HUDEP-2 (cell line): Measurements from ENCODE around the gene ACE.
"Not testable (repeated sequence)": the region's sequence is repeated elsewhere in the genome, so short reads cannot be mapped to it uniquely, and the experiment has no call there.

Experiments used
- DNase-seq, 76 experiments: peaks; one replicate each; lab custom pipeline; 2025; ENCODE audit not compliant: unreplicated experiment in 76 of 76; lab: John Stamatoyannopoulos, UW

Gene ACE

DNA sequence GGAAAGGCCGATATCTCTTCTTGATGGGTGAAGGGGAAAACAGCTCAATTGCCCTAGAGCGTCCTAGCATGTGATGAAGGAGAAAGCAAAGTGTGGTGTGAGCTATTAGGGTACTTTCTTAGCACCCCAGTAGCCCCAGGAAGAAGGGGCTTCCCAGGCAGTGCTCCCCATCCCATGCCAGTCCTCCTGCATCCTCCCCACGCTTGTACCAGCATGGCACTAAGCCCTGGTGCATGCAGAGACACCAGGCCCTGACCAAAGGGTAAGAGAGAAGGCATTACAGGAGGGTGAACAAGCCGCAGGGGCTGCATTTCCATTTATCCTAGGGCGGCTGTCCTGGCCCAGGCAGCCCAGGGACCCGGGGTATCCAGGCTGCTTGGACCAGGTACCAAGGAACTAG is 33.8 kb upstream of the ACE start:
- DNase-seq = no peak

DNA sequence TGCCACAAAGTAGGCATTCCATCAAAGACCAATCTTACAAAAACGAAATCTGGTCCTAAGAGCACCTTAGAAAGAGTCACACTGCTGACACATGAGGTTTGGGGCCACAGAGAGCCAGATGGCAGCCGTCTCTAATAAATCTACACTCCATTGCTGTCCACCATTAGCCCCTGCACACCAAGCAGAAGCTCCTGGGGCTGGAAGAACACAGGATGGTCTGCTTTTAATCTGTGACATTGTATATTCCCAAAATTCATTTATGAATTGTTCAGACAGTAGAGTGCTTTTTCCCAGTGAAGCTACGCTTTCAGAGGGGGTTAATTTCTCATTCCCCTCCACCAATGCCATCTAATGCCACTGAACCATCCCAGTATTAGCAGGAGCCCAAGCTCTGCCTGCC is 32.4 kb upstream of the ACE start:
- DNase-seq = no peak

DNA sequence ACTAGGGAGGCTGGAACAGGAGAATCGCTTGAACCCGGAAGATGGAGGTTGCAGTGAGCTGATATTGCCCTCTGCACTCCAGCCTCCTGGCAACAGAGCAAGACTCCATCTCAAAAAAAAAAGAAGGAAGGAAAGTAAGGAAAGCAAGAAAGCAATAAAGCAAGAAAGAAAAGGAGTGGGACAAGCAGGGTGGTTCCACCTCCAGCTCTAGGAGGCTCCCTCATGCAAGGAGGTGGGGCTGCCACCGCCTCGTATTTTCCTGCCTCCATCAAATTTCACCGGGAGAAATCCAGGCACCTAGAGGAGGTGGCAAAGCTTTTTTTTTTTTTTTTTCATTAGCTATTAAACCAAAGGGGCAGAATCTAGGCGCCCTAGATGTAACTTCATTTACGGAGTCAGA is 31.8 kb upstream of the ACE start:
- no peak for DNase-seq

DNA sequence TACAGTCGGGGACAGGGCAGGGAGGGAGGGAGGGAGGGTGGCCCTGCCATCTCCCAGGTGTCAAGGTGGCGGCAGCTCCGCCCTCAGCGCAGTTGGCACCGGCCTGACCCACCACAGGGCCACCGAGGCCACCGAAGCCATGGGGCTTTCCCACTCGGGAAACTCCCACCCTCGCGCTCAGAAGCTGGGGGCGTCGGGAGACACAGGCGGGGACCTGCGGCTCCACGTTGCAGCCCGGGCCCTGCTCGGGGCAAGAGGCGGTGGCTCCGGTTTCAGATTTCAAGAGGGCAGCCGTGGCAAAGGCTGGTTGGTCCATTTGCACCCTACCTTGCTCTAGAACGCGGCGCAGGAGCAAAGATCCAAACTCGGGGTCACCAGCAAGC is 31.3 kb upstream of the ACE start:
- peak in 5 of 76 experiments; percentile 33 to 56 (median 45) for DNase-seq

DNA sequence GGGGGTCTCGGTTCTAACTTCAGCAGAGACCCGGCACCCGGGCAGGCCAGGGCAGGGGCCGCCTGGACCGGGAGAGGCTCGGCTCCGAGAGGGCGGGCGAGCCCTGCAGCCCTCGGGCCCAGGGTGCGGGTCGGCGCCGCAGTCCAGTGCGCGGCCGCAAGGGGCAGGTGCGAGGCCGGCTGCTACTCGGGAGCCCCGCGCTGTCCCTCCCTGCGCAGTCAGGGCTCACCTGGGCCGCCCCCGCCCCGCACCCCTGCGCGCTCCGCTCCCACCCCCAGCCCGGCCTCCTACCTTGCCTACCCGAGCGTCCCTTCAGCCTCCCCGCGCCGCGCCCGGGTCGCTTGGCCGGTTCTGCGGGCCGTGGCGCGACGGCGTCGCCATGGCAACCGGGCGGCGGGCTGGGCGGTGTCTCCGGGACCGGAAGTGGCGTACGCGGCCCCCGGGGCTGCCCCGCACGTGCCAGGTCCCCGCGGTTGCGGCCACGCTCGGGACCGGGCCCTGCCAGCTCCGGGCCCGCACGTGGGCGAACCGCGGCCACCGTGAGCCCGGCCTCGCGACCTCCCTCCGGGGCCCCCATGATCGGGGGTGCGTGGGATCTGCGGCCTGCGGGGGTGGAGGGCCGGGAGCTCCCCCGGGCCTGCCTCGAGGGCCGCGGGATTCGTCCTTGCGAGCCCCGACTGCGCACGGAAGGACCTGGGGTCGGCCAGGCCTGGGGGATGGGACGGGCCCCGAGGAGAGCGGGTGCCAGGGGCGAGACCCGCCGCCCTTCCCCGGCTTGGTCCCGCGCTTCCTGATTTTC is 30.7 kb upstream of the ACE start, which contains the start of gene CYB561:
Gene CYB561 (minus strand): TSS at position 353 of the 799 bp plus-strand sequence. CDS start 8,759 bp downstream, outside the sequence.
- peak in 70 of 76 experiments; percentile 13 to 86 (median 70) for DNase-seq

DNA sequence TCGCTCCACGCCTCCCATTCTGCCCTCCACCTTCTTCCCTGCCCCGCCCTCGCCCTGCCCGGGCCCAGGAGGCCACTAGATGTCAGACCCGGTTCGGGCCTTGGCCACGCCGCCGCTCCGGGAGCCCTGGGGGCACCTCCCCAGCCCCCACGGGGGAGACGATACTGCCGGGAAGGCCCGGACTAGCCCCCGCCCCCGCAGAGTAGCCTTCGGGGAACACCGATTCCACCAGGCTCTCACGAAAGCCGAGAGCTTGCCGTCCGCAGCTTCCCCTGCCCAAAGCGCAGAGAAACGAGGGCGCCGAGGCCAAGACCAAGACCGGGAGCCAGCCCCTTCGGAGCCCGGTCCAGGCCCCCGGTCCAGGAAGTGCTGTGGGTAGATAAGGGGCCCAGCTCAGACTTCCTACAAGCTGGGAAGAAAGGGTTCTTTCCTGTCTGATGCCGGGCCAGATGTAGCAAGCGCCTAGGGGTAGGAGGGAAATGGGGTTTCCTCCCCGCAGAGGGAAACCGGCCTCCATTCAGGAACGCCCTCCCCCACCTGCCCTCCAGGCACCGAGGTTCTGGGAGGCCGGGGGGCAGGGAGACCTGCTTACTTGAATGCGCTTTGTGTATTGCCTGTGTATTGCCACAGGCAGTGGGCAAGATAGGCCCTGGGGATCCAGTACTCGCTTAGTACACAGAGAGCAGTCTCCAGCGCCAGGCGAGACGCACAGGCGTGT is 29.9 kb upstream of the ACE start:
- peak in 65 of 76 experiments; percentile 14 to 89 (median 59) for DNase-seq

DNA sequence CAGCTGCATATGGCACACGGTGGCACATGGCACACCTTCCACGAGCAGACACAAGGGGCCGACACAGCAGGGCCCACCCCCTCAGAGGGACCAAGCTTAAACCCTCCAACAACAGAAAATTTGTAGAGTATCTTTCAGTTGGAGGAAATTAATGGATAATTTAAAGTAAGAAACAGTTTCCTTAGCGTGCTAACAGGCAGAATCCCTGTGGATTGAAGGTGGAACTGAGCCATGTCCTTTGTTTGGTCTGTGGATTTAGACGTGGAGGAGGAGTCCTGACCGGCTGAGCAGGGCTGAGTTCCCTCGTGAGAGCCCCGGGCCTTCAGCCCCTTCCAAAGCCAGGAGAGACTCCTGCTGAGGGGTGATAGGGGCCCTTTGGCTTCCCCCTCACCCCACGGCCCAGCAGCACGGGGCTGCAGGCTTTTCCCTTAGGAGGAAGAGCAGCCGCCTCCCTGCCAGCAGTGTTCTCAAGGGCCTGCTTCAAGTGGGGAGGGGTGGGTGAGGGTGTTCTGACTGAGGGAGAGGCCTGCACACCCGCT is 29.3 kb upstream of the ACE start:
- DNase-seq = peak in 5 of 76 experiments; percentile 33 to 54 (median 38)

DNA sequence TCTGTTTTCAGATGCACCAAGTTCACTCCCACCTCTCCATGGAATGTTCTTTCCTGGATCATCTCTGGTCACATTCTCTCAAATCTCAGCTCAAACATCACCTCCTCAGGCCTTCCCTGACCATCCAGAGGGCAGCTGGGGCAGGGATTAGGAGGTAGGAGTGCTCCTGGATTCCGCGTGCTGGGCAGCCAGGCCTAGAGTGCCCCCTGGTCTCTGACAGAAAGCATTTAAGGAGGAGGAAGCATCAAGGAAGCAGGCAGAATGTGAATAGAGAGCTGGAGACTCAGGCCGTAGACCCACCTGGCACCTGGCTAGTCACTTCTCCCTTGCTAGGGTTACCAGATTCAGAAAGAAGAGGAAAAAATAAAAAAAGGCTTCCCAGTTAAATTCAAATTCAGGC is 28.2 kb upstream of the ACE start:
- DNase-seq = no peak

DNA sequence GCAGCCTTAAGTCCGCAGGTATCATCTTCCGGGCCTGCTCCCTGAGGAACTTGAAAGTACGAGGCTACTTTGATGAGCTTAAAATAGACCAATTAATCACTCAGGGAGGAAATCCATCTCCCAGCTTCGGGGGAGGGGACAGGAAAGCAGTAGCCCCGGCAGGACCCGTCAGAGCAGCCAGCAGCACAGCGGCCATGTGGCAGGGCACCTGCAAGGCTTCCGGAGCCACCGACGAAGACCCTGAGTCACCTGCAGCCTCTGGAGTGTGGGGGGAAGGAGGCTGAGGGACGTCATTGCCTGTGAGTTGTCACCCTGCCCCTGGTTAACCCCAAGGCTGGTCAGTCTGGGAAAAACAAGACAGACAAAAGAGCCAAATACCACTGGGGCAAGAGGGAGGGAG is 26.3 kb upstream of the ACE start:
- DNase-seq = no peak

DNA sequence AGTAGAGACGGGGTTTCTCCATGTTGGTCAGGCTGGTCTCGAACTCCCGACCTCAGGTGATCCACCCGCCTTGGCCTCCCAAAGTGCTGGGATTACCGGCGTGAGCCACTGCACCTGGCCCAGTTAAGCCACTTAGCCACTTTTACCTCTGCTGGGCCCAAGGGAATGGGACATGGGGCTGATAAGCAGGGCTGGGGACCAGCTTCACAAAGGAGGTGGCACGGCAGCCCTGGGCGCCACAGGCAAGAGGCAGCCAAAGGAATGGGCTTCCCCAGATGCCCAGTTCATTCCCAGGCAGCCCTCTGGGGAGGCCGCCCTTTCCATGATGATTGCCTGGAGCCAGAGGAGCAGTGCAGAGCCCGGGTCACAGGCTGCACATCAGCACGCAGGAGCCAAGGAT is 25.7 kb upstream of the ACE start:
- DNase-seq = no peak

DNA sequence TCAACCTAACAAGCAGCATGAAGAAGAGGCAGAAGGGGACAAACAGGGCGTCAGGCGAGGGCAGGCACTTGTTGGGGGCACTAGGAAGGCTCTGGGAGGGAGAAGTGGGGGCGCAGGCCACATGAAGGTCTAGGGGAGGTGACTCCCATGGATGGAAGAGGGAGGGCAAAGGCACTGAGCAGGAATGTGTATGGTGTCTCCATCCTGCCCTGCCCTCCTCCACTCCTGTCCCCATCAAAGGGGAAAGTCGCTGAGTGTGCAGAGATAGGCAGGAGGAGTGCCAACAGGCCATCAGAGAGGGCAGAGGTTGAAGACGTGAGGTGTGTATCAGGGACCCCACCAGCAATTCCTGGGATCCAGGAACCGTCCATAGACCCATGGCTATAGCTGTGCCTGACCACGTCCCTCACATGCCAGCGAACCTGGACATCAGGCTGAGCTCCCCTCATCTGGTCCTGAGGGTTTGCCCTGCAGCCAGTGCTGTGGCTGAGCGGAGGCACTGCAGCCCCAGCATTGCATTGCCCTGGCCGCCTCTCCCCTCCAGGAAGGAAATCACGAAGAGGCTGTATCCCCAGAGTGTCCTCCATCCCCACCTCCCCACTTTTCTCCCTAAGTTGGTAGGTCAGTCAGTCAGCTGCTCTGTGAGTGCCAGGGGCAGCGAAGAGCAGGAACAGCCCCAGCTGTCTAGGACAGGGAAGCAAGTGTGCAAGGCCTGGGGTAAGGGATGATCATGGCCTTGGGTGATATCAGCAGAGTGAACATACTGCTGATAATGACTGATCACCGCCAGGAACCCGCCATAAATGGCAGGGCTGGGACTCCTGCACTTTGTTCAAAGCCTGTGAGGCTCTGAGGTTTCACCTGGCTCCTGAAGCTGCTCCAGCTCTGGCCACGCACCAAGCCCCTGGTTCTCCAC is 24.6 kb upstream of the ACE start:
- peak in 1 of 76 experiments; percentile 2 for DNase-seq

DNA sequence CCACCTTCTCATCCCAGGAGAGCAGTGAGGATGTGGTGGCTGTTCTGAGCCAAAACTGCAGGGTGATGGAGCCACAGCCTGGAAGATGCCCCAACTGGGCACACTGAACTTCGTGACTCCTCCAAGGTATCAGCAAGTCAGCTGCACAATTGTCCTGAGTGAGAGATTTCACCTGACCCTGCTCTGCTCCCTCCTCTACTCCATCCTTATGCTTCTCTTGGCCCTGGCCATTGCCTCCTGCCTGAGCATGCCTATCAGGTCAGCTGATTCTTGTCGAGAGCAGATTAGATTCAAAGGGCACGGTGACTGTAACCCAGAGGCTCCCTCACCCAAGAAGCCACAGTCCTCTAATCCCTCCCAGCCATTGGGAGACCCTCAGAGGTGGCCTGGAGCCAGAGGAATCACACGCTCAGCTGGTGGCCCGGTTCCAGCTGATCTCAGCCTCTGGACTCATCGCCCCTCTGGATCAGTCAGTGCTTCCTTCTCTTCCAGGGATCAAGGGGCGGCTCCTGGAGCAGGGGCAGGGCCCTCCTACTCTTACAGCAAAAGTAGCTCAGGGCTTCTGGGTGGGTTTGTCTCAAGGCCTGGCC is 23.8 kb upstream of the ACE start:
- DNase-seq = no peak

DNA sequence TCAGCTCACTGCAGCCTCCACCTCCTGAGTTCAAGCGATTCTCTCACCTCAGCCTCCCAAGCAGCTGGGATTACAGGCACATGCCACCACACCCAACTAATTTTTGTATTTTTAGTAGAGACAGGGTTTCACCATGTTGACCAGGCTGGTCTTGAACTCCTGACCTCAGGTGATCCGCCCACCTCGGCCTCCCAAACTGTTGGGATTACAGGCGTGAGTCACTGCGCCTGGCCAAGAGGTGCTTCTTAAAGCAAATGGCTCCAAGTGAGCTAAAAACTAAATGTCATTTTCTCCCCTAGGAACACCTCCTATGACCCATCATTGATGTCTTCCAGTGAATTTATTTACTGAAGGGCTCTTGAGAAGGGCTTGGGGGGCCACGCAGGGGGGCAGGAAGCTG is 22.5 kb upstream of the ACE start:
- not testable (repeated sequence) for DNase-seq

DNA sequence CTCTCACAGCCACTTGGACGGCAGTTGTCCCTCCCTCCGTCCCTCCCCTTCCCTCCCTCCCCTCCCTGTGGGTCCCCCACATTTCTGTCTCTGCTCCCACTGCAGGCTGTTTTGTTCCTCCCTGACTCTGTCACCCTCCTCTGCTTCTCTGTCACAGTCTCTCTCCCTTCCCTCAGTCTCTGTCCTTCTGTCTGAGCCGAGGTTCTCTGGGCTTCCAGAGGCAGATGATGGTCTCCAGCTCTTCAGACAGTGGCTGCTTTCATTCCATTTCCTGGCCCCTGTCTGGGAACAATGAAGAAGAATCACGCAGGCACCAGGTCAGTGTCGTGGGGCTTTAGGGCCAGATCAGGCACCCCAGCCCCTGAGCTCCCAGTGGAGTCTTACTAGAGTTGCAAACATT is 21.9 kb upstream of the ACE start:
- no peak for DNase-seq

DNA sequence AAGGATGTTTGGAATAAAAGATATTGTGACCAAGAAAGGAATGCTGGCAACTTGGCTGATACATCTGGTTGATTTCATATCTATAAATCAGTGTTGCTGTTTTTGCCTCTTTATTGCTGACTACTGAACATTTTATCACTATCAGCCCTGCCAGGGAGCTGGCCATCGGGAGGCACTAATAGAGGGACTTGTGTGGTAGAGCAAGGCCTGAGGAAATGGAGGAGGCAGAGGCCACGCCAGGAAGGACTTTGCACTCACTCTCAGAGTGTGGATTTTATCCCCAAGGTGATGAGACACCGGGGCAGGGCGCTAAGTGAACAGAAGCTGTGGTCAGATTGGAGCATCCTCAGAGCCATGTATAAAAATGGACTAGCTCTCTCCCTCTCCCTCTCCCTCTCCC is 21.4 kb upstream of the ACE start:
- DNase-seq = no peak

DNA sequence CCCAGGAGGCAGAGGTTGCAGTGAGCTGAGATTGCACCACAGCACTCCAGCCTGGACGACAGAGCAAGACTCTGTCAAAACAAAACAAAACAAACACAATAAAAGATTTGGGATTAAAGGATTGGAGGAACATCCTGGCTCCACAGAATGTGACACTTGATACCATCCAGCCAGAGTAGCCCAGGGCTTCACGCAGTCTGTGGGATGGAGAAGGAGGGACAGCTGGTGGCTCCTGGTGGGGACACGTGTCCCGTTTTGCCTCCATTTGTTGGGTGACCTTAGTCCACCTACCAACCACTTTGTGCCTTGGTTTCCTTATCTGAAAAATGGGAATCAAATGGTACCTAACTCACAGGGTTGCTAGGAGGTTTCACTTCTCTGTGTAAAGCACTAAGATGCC is 18.4 kb upstream of the ACE start:
- no peak for DNase-seq

DNA sequence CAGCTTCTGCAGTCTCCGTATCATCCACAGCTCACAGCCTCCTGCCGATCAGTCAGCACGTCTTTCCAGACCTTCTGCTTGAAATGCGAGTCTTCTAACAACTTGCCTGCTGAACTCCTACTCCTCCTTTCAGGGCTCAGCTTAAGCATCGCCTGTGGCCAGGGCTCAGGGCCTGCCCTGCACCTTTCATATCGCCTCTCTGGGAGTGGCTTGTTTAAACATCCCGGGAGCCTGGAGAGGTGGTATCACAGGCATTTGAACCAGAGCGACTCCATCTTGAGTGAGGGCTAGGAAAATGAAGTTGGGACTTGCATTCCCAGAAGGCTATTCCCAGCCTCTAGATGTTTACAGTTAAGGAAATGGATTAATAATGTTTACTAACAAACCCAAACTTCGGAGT is 16.8 kb upstream of the ACE start:
- no peak for DNase-seq

DNA sequence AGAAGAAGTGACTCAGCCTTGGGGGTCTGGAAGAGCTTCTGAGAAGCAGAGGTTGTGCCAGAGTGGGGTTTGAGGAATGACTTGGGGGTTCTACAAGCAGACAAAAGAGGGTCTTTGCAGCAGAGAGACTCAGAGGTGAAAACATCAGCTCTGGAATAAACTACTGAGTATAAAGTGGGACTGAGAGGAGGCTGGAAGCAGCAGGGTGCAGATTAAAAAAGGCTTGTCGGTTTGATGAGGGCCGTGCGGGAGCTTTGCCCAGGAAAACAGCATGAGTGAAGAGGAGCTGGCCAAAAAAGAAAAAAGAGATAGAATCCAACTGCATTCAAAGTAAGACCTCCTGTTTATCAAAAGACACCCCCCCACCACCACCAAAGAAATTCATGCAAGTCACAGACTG is 13.1 kb upstream of the ACE start:
- DNase-seq = no peak

DNA sequence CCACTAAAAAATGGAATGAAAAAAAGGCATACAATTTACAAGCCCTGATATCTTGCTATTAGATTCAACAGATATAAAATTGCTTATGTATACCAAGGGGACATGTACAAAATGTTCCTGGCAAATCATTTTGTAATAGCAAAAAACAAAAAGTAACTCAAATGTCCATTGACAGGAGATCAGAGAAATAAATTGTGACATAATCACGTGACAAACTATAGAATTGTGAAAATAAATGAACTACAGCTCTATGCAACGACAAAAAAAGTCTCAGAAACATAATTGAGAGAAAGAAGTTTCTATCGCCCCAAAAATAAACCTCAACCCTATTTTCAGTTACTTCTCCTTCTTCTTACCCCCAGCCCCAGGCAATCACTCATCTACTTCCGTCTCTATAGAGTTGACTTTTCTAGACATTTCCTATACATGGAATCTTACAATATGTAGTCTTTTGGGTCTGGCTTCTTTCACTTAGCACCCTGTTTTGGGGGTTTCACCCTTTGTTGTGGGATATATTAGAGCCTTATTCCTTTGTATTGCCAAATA is 12.1 kb upstream of the ACE start:
- DNase-seq = no peak

DNA sequence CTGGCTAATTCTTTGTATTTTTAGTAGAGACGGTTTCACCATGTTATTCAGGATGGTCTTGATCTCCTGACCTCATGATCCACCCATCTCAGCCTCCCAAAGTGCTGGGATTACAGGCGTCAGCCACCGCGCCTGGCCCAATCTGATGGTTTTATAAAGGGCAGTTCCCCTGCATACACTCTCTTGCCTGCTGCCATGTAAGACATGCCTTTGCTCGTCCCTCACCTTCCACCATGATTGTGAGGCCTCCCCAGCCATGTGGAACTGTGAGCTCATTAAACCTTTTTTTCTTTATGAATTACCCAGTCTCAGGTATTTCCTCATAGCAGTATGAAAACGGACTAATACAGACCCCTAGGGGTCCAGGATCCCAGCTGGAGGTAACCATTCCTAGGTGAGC is 8.8 kb upstream of the ACE start:
- not testable (repeated sequence) for DNase-seq
